HG03280 (cell line): ENCODE measurements around the gene SERPINF2.
"Not testable (repeated sequence)": the region's sequence is repeated elsewhere in the genome, so short reads cannot be mapped to it uniquely, and the experiment has no call there.

ENCODE experiments used
- ATAC-seq: cut with Tn5 transposase; IDR thresholded peaks from one replicate; pipeline ENCODE4 v1.9.1; 2021; ENCODE audit warnings: mild to moderate bottlenecking, moderate library complexity; ENCODE audit not compliant: unreplicated experiment

The SERPINF2 gene

GRCh38 chr17:1716076-1716911 lies 26.4 kb upstream of the SERPINF2 start:
- peak; percentile 83 for ATAC-seq

- peak; percentile 46 for ATAC-seq
These were observed 25.6 kb upstream of the SERPINF2 start for GRCh38 chr17:1716912-1717695.

GRCh38 chr17:1718362-1719165 lies 24.1 kb upstream of the SERPINF2 start:
- ATAC-seq, result no peak

- no peak for ATAC-seq
These were observed 21.8 kb upstream of the SERPINF2 start for GRCh38 chr17:1720856-1721386.

GRCh38 chr17:1722022-1722421 lies 20.6 kb upstream of the SERPINF2 start:
- not testable (repeated sequence) for ATAC-seq

GRCh38 chr17:1724351-1724868 lies 18.3 kb upstream of the SERPINF2 start, which contains the start of gene WDR81:
Gene WDR81 (plus strand): TSS chr17:1724704. CDS start chr17:1724960, 256 bp downstream.
- ATAC-seq, result peak; percentile 47

GRCh38 chr17:1724869-1725641 lies 17.6 kb upstream of the SERPINF2 start:
- peak; percentile 37 for ATAC-seq

- no peak for ATAC-seq
These were observed 16.8 kb upstream of the SERPINF2 start for GRCh38 chr17:1725642-1726511.

GRCh38 chr17:1726626-1727257 lies 15.9 kb upstream of the SERPINF2 start:
- no peak for ATAC-seq

GRCh38 chr17:1727258-1727789 lies 15.3 kb upstream of the SERPINF2 start:
- no peak for ATAC-seq

GRCh38 chr17:1727876-1728630 lies 14.6 kb upstream of the SERPINF2 start:
- no peak for ATAC-seq

- ATAC-seq, result no peak
These were observed 12.7 kb upstream of the SERPINF2 start for GRCh38 chr17:1729966-1730325.

GRCh38 chr17:1730326-1731193 lies 12.1 kb upstream of the SERPINF2 start:
- no peak for ATAC-seq

GRCh38 chr17:1731194-1731506 lies 11.5 kb upstream of the SERPINF2 start:
- ATAC-seq, result no peak

- ATAC-seq, result no peak
These were observed 10.3 kb upstream of the SERPINF2 start for GRCh38 chr17:1732241-1732832.

- ATAC-seq, result no peak
These were observed 9.8 kb upstream of the SERPINF2 start for GRCh38 chr17:1732833-1733321.
